A549 treated with DMSO at 1 μM for 4 hours (cell line): ENCODE results near the gene SLC9A6. TPM values are rescaled to one million over a fixed set of nuclear protein-coding genes. Genes with fewer than 3 reads are reported as not detected.

Experiments
- total RNA-seq: library from RNA; stranded (reverse); fragments of 200-300 nt; extraction: Qiagen RNA extraction; gene quantifications from 5 replicates; pipeline ENCODE4 v1.2.3, GENCODE V29; 2022; ENCODE audit warnings: low read depth

Gene SLC9A6
- 7.5 to 9.7 TPM (median 9.3 TPM) in 5 replicates for total RNA-seq

GRCh38 chrX:135985157-135985972 is at the start of gene SLC9A6:
TSS of gene SLC9A6 (plus strand) at chrX:135985435. CDS start at chrX:135985659, 224 bp downstream.

GRCh38 chrX:135973548-135974278 is 11.5 kb upstream of the SLC9A6 start, which contains the start of gene MMGT1:
TSS of gene MMGT1 (minus strand) at chrX:135973988. CDS start at chrX:135973675, 313 bp downstream.

Other genes with a start within 250 kb of the SLC9A6 start
- 0.10 to 0.16 TPM in 2 of 5 replicates, not detected in the others for gene CT45A3, start 217.2 kb upstream of the SLC9A6 start, total RNA-seq
- 0.08 to 0.19 TPM in 2 of 5 replicates, not detected in the others for gene CT45A5, start 199.9 kb upstream of the SLC9A6 start, total RNA-seq
- not detected in 5 replicates for gene CT45A6, start 182.6 kb upstream of the SLC9A6 start, total RNA-seq
- not detected in 5 replicates for gene CT45A2, start 165.4 kb upstream of the SLC9A6 start, total RNA-seq
- gene CT45A7, start 148.2 kb upstream of the SLC9A6 start, total RNA-seq = not detected in 5 replicates
- not detected in 5 replicates for gene CT45A8, start 130.9 kb upstream of the SLC9A6 start, total RNA-seq
- gene CT45A9, start 113.6 kb upstream of the SLC9A6 start, total RNA-seq = not detected in 5 replicates
- 0.23 to 0.55 TPM (median 0.37 TPM) in 4 of 5 replicates, not detected in the other for gene CT45A10, start 92.0 kb upstream of the SLC9A6 start, total RNA-seq
- 0.04 to 0.07 TPM (median 0.06 TPM) in 3 of 5 replicates, not detected in the others for gene SAGE1, start 91.7 kb upstream of the SLC9A6 start, total RNA-seq
- gene MMGT1, start 11.4 kb upstream of the SLC9A6 start, total RNA-seq = 16.1 to 20.1 TPM (median 19.0 TPM) in 5 replicates
- 21.6 to 22.8 TPM (median 22.0 TPM) in 5 replicates for gene FHL1, start 162.1 kb downstream of the SLC9A6 start, total RNA-seq